Measurements from ENCODE around the gene ALDH1L1.

GRCh38 chr3:126105691-126106187, 74.6 kb downstream of the ALDH1L1 start:
- no peak for TF ChIP-seq SUZ12 (IDR thresholded peaks at IDR 0.05; ENCODE audit: extremely low read depth, insufficient read depth, insufficient read length)
- no peak for TF ChIP-seq ZNF274 (IDR thresholded peaks at IDR 0.05; ENCODE audit: low read depth, low read length)
- TF ChIP-seq YY1 (IDR thresholded peaks at IDR 0.05; ENCODE audit: insufficient read depth, insufficient read length), result no peak
